COR-L47 (cell line): ENCODE measurements around the gene KCTD15.
"Not testable (repeated sequence)": the region's sequence is repeated elsewhere in the genome, so short reads cannot be mapped to it uniquely, and the experiment has no call there.

Source experiments
- DNase-seq: peaks from one replicate; lab custom pipeline; 2025; lab: John Stamatoyannopoulos, UW

Gene KCTD15

GRCh38 chr19:33814181-33815165 lies 17.8 kb downstream of the KCTD15 start:
- DNase-seq = no peak

- DNase-seq = no peak
Measured at GRCh38 chr19:33815380-33816340, 19.0 kb downstream of the KCTD15 start.

- no peak for DNase-seq
Measured at GRCh38 chr19:33818411-33818810, 21.7 kb downstream of the KCTD15 start.

- DNase-seq = not testable (repeated sequence)
Measured at GRCh38 chr19:33819078-33819477, 22.4 kb downstream of the KCTD15 start.

- DNase-seq = no peak
Measured at GRCh38 chr19:33819506-33819879, 22.8 kb downstream of the KCTD15 start.

GRCh38 chr19:33819880-33820781 lies 23.5 kb downstream of the KCTD15 start:
- no peak for DNase-seq

DNA sequence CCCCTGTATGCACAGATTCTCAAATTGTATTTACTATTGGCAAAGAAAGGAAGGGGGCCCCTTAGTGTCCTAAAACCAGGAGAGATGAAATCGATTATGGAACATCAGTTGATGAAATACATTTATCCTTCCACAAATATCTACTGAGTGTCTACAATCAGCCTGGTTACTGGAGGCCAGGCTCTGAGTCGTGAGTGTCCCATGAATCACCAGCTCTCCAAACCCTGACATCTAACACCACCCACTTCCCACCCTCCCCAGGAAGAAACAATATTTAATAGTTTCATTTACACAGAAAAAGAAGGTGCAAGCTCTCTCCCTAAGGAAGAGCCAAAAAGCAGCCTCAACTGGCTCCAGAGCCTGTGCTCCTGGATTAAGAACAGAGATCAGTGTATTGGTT lies 25.2 kb downstream of the KCTD15 start:
- no peak for DNase-seq

GRCh38 chr19:33823341-33823740 lies 26.7 kb downstream of the KCTD15 start:
- DNase-seq = no peak

DNA sequence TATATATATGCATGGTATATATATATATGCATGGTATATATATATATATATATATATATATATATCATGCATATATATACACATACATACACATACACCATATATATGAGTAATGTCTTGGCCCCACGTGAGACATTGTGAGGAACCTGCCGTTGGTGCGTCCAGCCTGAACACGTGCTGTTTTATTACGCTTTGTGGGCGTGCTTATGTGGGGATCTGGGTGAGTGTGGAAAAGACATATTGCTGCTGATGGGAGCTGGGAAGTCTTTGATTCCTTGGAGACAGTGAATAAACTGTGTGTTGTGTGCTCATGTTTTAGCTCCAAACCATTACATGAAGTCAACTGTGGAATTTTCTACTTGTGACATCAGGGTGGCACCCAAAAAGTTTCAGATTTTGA lies 28.9 kb downstream of the KCTD15 start:
- no peak for DNase-seq

GRCh38 chr19:33826521-33826920 lies 29.9 kb downstream of the KCTD15 start:
- DNase-seq = no peak

GRCh38 chr19:33828266-33829075 lies 31.8 kb downstream of the KCTD15 start:
- no peak for DNase-seq

GRCh38 chr19:33830264-33830663 lies 33.6 kb downstream of the KCTD15 start:
- DNase-seq = no peak

GRCh38 chr19:33831825-33832224 lies 35.2 kb downstream of the KCTD15 start:
- no peak for DNase-seq

- no peak for DNase-seq
Measured at GRCh38 chr19:33832633-33833032, 36.0 kb downstream of the KCTD15 start.

DNA sequence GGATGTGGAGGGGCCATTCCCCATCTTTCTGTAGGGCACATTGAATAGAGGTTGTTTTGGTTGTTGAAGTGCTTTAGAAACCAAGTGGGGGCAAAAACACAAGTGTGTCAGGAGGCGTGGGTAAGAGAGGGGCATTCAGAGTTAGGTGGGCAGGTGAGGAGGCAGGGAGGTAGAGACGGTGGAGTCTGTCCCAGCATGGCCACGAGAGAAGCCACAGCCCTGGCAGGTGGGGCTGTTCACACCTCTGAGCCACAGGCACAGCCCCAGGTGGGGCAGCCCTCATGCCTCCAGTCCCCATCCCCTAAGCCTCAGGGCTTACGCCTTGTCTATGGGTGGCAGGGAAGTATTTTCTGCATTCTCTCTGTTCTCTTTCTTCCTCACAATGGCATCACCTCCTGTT lies 43.7 kb downstream of the KCTD15 start:
- DNase-seq = no peak

DNA sequence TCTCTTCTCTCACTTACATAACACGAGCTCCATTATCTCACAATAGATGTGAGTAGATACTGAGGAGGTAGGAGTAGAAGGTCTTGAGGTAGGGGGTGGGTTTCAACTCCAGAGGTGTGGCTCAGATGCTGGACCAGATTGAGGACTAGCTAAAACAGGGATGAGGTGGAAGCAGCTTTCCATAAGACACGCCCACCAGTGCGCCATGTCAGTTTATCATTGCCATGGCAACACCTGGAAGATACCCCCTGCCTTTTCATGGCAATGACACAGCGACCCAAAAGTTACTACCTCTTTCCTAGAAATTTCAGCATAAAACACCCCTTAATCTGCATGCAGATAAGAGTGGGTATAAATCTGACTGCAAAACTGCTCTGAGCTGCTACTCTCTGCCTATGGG lies 44.1 kb downstream of the KCTD15 start:
- no peak for DNase-seq

- DNase-seq = no peak
Measured at GRCh38 chr19:33841685-33842084, 45.0 kb downstream of the KCTD15 start.

DNA sequence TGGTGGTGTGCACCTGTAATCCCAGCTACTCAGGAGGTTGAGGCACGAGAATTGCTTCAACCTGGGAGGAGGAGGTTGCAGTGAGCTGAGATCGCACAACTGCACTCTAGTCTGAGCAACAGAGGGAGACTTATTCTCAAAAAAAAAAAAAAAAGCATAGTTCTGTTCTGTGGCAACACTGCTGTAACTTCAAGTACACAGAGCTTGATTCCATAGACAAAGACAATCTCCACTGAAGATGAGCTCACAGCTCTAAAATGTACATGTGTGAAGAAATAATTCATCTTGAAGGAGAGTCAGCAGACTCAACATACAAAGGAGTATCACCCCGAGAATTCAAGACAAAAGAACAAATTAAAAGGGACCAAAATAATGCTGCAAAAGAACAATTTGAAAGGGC lies 47.8 kb downstream of the KCTD15 start:
- DNase-seq = no peak

GRCh38 chr19:33845498-33845897 lies 48.8 kb downstream of the KCTD15 start:
- DNase-seq = no peak

DNA sequence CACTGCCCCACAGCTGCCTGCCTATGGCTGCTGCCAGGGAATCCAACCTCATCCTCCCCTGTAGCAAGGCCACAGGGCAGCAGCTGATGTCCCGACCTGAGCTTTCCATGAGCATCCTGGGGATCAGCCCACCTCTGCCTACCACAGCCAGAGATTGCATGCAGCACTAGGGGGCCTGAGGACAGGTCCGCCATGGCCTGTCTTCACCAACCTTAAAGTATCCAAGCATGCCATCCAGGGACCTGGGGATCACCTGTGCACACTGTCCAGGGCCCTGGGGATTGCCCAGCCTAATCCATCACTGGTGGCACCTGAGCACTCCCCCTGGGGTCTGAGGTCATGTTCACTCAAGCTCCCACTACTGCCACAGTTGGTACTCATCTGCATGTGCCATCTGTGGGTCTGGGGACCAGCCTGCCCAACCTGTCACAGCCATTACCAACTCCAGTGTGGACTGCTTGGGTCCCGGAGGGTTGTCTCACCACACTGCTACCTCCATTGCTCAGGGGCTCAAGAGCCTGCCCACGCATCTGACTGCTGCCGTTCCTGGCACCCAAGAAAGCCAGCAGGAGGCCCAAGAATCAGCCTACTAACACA lies 53.0 kb downstream of the KCTD15 start:
- no peak for DNase-seq
